Stimulated activated CD4-positive, alpha-beta T cell treated with anti-CD3 and anti-CD28 coated beads, Interleukin-1b, Interleukin-23, amount 100 ng/mL, for 1 hour (primary cell): Measurements from ENCODE around the gene USP24.
"Not testable (repeated sequence)": the region's sequence is repeated elsewhere in the genome, so short reads cannot be mapped to it uniquely, and the experiment has no call there.

Source experiments
- DNase-seq, 2 donors: peaks; one replicate each; pipeline ENCODE4 v3.0.0-alpha.2; 2020; ENCODE audit warnings: low read depth in 2 of 2

USP24 gene

DNA sequence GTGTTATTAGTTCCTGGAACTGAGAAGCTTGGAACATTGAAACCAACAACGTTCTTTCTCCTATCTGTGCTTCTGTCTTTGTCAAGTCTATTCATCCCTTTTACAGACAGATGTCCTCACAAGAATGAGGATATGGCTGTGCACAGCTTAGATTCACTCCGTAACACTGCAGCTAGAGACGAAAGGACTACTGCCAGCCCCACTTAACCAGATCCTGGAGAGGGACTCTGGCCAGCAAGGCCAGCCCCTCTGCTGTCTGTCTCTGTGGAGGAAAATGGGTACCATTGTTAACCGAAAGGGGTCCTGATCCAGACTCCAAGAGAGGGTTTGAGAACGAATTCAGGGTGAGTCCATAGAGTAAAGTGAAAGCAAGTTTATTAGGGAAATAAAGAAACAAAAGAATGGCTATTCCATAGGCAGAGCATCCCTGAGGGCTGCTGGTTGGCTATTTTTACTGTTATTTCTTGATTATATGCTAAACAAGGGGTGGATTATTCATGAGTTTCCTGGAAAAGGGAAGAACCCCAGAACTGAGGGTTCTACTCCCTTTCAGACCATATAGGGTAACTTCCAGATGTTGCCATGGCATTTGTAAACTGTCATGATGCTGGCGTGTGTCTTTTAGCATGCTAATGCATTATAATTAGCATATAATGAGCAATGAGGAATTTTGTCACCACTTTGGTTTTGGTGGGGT lies 17.4 kb upstream of the USP24 start:
- DNase-seq, result no peak

GRCh38 chr1:55231745-55232144 lies 16.6 kb upstream of the USP24 start:
- DNase-seq, result no peak

DNA sequence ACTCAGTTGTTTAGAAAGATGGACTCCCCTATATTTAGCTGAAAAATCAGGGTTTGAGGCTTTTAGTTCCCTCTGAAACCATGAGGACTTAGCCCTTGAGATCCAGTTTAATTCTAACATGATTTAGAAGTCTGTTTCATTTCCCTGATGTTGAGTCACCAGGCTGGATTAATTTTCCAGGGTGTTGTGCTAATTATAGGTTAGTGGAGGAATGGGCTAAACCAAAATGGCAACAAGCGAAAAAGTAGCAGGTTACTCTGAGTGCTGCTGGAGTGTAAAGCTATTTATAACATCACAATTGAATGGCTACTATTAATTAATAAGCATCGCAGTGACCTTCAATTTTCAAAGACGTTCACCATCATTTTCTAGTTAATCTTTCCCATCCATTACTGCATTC lies 15.5 kb upstream of the USP24 start:
- DNase-seq, result no peak

- DNase-seq, result not testable (repeated sequence)
Measured at GRCh38 chr1:55229726-55230125, 14.6 kb upstream of the USP24 start.

DNA sequence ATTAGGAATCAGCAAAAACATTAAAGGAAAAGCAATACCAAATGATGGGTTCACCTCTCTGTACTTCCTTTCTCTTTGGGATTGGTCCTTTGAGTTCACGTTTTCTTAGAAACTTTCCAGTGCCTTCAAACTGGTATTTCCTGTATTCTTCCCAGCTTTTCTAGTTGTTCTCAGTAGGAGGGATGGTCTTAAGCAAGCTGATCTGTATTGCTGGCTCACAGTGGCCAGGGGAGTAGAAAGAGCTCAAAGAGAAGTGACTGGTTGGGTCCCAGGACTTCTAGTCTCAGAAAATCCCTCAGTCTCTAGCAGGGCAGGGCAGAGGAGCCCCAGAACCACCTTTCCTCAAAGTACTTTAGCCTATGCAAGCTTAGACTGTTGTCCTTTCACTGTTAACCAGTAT lies 10.1 kb upstream of the USP24 start:
- no peak for DNase-seq

DNA sequence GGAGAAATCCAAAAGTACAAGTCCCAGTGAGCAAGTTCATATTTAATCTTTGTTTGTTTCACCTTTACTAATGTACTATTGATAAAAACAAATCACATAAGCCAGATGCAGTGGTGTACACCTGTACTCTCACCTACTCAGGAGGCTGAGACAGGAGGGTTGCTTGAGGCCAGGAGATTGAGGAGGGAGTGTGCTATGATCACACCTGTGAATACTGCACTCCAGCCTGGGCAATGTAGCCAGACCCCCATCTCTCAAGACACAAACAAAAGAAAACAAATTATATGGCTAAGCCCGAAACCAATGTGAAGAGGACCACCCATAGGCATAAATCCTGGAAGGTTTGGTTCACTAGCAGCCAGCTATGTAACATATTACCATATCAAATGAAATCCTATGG lies 9.6 kb upstream of the USP24 start:
- no peak for DNase-seq

- no peak for DNase-seq
Measured at GRCh38 chr1:55222152-55222551, 7.0 kb upstream of the USP24 start.

DNA sequence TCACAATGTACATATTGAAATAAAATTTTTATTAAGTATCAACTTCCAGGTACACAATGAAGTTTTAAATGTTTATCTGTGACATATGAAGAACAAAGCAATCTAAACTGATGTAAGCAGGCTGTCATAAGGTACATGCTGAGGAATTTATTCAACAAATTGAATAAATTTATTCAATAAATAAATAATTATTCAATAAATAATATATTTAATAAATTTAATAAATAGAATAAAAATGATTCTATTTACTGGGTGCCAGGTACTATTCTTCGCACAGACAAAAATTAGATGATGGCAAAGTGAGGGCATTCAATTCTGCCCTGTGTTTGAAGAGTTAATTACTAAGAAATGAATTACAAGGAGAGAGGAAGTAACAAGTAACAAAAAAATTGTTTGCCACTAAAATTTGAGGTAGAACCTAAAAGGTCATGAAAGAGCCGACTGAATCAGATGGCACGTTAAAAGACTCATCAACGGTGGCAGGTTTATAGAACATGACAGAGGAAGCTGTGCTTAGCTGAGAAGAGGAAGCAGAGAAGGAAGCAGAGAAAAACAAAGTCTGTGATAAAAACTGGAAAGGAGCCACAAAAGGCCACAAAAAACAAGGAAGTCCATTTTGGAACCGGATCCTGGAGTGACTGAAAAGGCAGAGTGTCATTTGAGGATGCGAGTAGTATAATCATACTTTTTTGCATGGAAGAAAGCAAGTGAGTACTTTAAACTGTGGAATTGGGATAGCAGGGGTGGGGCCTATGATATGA lies 2.2 kb upstream of the USP24 start:
- DNase-seq, result no peak

GRCh38 chr1:55216096-55216495 lies 932 bp upstream of the USP24 start:
- no peak for DNase-seq

DNA sequence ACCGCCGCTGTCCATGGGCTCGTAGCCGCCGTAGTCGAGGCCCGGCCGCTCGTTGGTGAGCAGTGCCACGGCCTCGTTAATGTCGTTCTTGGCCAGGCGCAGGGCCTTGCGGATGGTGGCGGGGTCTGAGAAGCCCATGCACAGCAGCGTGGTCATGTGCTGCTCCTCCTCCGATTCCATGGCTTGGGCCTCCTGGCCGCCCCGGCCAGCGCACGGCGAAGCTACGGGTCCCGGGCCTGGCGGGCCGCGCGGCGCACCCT lies 300 bp downstream of the USP24 start:
- DNase-seq, result no peak

DNA sequence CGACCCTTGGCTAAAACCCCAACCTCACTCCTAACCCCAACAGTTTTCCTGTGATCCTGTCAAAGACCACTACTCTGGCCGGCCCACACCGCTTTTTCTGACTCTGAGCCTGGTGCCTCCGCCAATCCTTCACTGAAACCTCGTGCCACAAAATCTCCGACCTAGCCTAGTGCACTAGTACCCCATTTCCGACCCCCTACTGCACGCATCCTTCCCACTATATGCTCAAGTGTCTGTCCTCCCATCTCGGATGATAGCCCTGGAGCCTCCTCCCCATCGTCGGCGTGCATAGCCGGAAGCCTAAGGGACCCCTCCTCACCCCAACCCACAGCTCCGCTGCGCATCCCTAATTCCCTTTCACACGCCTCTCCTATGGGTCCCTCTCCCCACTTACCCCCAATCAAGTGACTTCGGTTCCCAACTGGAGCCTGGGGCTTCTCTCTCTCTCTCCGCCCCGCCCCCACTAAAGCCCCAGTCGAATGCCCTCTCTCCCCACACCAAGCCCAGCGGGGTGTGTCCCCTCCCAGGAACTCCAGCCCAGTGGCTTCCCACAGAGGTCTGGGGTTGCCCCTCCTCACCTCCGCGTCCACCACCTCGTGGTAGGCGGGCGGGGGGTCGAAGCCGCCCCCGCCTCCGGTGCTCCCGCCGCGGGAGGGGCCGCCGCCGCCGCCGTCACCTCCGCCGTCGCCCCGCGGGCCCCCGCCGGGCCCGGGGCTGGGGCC lies 791 bp downstream of the USP24 start:
- DNase-seq, result no peak

GRCh38 chr1:55213885-55214211 lies 1.3 kb downstream of the USP24 start:
- no peak for DNase-seq

- no peak for DNase-seq
Measured at GRCh38 chr1:55213151-55213884, 1.8 kb downstream of the USP24 start.

DNA sequence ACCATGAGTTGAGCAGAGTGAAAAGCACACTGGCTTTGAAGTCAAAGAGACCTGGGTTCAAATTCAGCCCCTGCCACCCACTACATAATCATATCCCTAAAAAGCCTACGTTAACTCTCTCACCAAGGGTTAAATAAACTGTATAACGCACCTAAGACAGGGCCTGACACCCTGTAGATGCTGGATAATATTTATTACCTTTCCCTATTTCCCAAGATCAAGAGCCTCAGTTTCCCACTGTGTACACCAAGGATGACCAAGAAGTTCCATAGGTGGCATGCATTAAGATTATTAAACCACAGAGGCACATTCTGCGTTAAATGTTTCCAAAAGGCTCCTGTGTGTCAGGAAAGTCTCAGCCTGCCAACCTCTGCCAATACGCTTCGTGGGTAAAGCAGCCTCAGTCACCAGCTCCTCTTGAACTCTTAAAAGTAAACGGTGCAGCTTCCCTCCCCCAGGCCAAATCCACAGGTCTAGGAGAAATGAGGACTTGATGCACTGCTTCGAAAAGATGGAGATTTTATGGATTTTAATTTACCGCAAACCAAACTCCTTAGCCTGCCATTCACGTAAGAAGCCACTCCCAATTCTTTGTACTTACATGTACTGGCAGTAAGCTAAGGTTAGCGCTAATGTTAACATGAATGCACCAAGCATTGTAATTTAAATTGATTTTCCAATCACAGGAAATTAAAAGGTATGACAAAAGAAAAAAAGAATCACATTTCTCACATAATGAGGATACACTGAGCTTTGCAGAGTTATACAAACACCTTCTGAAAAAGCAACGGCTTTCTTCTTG lies 2.6 kb downstream of the USP24 start:
- DNase-seq, result no peak

GRCh38 chr1:55211863-55212262 lies 3.3 kb downstream of the USP24 start:
- DNase-seq, result no peak

DNA sequence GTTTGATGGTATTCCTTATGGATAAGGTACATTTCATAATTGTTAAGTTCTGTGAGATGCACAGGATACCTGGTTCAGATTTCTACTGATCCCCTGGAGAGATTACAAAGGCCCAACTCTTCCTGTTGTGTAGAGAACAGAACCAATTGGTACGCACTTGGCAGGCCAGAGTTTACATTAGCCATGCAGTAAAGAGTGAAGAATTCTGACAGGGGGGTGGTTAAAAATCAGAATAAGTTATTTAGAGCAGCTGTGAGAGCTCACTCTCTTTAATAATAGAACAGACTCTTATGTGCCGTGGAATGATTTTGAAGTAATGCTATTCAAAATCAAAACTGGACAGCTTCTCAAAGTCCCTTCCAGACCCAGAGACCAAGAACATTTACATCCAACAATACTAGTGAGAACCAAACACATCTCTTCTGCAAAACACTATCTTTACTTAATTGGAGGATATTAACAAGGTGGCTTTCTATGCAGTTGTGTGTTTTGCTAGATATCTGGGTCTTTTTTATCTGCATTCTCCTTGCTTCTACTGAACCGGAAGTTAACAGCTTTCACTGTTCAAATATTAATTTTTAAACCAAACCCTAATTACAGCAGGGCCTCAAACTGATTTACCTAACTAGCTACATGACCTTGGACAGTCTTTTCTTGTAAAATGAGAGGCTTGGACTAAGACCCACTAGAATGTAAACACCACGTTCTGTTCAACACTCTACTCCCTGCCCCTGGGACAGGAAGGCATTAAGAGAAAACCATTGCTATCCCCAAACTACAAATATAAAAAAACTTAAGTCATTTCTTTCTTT lies 4.0 kb downstream of the USP24 start:
- DNase-seq, result no peak

GRCh38 chr1:55209247-55209646 lies 5.9 kb downstream of the USP24 start:
- DNase-seq, result no peak

GRCh38 chr1:55206210-55206609 lies 9.0 kb downstream of the USP24 start:
- no peak for DNase-seq

- no peak for DNase-seq
Measured at GRCh38 chr1:55204997-55205396, 10.2 kb downstream of the USP24 start.

- DNase-seq, result no peak
Measured at GRCh38 chr1:55203064-55203463, 12.1 kb downstream of the USP24 start.

DNA sequence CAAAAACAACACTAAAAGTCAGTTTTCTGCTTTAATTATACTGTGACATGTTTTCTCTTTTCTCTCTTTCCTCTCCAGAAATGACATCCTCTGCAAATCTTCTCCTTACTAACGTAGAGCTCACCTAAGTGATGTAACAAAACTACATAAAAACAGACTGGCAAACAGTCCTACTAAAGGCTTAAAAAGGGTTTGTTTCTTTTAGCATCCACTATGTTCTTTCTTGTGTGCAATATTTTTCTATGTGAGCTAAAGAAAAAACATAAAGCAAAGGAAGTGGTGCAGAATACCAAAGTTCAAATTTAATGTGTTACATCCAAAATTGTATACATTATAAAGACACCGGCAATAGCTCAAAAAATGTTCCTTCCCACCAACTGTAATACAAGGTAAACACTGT lies 14.5 kb downstream of the USP24 start:
- DNase-seq, result no peak
